T-helper 1 cell treated with Interleukin-12 subunit alpha and Interleukin-12 subunit beta and Interleukin-4 antibody, amounts not matched to agents 30 ng/mL and 1 ng/mL, for 36 hours (primary cell): ENCODE data around the gene KRTAP20-2. TPM values are rescaled to one million over a fixed set of nuclear protein-coding genes. Genes with fewer than 3 reads are reported as not detected.

Experiments
- intact Hi-C: fragments of 100-400 bp; cut with micrococcal nuclease; formaldehyde crosslinking; loops from one replicate; pipeline ENCODE4 v1.15.1; 2024
- total RNA-seq: library from RNA; stranded (reverse); gene quantifications from 2 replicates; pipeline ENCODE4 v1.2.3, GENCODE V29; 2022

The KRTAP20-2 gene
- not detected in 2 replicates for total RNA-seq

DNA sequence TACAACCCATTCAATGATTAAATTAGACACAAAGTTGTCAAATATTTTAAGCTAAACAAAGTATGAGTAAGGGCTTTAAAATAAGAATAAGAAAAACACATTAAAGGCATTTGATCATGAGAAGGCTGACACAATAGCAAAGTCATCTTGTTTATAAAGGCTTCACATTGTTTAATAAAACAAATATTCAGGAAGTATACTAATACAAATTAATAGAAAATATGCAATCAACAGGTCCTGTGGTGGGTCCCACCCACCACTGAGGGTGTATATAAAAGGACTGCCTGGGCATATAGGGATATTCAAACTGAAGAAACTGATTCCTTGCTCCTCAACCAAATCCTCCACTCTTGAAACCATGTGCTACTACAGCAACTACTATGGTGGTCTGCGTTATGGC, at the start of gene KRTAP20-2:
TSS of gene KRTAP20-2 (plus strand) at position 301 of the 400 bp plus-strand sequence. CDS start at position 359, 58 bp downstream.
- intact Hi-C loops, result no loop called here

DNA sequence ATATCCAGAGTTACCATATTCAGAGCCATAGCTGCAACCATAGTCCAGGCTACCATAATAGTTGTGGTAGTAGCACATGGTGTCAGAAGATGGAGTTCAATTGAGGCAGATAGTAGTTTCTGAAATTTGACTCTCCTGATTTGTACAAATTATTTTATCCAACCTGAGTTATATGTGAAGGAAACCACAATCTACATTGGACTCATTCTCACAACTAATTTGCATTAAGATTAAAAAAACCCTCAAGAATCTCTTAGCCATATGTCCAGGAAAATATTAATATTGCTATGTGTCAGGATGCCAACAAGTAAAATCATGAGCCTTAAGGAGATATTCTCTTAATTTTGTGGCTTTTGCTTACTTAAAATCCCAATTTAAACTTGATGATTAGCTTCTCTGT, 44.7 kb upstream of the KRTAP20-2 start, which contains the start of gene KRTAP22-2:
TSS of gene KRTAP22-2 (minus strand) at position 101 of the 400 bp plus-strand sequence.
- intact Hi-C loops, result no loop called here

DNA sequence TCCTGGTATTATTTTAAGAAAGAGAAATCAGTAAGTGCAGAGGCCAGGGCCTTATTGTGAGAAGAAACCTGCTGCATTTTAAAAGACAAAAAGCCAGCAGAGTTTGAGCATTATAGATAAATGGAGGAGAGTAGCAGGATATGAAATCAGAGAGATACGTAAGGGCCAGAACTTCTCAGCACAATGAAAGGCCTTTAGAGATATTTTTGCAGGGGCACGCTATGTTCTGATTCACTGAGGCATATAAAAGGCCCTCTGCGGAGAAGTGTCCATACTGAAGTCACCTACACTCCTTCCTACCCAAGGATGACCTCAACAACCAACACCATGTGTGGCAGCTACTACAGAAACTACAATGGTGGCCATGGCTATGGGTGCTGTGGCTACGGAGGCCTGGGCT, 42.9 kb upstream of the KRTAP20-2 start, which contains the start of gene KRTAP6-3:
TSS of gene KRTAP6-3 (plus strand) at position 301 of the 400 bp plus-strand sequence. CDS start at position 307, 6 bp downstream.
- intact Hi-C loops, result no loop called here

DNA sequence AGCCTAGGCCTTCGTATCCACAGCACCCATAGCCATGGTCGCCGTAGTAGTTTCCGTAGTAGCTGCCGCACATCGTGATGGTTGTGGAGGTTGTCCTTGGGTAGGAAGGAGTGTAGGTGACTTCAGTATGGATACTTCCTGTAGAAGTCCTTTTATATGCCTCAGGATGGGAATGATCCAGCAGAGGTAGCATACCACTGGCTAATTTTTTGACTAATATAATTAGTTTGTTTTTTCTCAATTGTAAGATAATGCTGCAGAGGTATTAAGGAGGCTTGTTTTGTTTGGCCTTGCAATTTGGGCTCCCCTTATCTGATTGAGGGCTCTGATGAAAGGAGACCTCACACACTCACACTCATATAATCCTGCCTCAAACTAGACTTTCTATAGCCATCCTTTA, 36.2 kb upstream of the KRTAP20-2 start, which contains the start of gene KRTAP6-2:
TSS of gene KRTAP6-2 (minus strand) at position 101 of the 400 bp plus-strand sequence. CDS start at position 73, 28 bp downstream.
- intact Hi-C loops, result no loop called here

- intact Hi-C loops, result no loop called here
Measured at GRCh38 chr21:30600787-30601186, 34.2 kb upstream of the KRTAP20-2 start, which contains the start of gene KRTAP22-1. TSS of gene KRTAP22-1 (plus strand) at chr21:30601087.

DNA sequence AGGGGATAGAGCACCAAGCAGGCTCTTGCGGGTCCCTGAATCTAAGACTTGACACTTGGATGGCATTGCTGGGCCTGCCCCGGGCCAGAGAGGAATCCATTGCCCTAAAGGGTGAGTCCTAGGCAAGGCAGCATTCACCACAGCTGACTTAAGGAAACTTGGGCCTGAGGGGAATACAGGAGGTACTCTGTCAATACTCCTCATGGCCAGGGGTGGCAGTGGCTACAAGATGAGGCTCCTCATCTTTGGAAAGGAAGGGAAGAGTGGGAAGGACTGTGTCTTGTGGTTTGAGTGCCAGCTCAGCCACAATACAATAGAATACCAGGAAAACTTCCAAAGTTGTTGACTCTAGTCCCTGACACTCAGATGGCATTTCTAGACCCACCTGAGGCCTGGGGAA, 29.0 kb upstream of the KRTAP20-2 start:
- intact Hi-C loops, result no loop called here

DNA sequence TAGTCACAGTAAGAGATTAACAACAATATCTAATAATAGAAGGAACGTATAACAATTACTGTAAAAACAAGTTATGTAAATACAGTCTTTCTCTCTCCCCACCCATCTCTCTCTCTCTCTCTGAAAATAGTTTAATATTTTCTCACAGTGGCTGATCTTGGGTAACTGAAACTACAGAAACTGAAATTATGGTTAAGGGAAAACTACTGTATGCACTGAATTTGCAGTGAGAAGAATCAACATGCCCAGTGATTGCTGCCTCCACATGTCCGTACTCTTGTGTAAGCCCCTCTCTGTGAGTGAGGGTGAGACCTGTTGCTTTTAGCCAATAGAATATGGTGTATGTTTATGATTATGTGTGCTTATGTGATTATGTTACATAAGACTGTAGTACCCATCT, 22.9 kb upstream of the KRTAP20-2 start:
- intact Hi-C loops, result no loop called here

DNA sequence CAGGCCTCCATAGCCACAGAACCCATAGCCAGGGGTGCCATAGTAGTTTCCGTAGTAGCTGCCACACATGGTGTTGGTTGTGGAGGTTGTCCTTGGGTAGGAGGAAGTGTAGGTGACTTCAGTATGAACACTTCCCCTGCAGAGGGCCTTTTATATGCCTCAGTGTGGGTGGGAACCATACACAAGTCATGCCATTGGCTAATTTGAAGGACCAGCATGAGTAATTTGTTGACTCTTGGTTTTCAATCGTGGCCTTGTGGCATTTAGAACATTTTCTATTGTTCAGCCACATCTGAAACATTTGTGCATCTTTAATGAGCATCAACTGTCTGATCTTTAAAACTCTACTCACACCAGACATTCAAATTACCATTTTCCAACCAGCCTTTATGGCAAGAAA, 21.2 kb upstream of the KRTAP20-2 start, which contains the start of gene KRTAP6-1:
TSS of gene KRTAP6-1 (minus strand) at position 95 of the 400 bp plus-strand sequence. CDS start at position 69, 26 bp downstream.
- intact Hi-C loops, result no loop called here

GRCh38 chr21:30615199-30615598, 19.8 kb upstream of the KRTAP20-2 start:
- intact Hi-C loops, result no loop called here

GRCh38 chr21:30616125-30616524, 18.9 kb upstream of the KRTAP20-2 start, which contains the start of gene KRTAP20-1:
TSS of gene KRTAP20-1 (plus strand) at chr21:30616425. CDS start at chr21:30616455, 30 bp downstream.
- intact Hi-C loops, result no loop called here

GRCh38 chr21:30620080-30620479, 14.9 kb upstream of the KRTAP20-2 start:
- intact Hi-C loops, result no loop called here

DNA sequence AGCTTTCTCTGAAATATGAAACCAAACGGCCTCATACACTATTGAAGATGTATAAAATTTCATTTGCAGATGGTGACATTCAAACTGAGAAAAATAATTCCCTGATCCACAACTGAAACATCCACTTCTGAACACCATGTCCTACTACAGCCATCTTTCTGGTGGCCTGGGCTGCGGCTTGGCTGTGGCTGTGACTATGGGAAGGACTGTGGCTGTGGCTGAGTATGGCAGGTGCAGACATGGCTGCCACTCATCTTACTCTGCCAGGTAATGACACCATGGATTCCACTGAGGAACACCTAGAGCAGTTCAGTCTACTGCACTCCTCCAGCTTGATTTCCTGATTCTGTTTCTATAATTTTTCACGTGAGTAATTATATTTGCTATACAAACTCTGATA, 14.5 kb upstream of the KRTAP20-2 start, which contains the start of gene KRTAP20-4:
TSS of gene KRTAP20-4 (plus strand) at position 106 of the 400 bp plus-strand sequence.
- intact Hi-C loops, result no loop called here

- intact Hi-C loops, result no loop called here
Measured at GRCh38 chr21:30623362-30623761, 11.6 kb upstream of the KRTAP20-2 start.

DNA sequence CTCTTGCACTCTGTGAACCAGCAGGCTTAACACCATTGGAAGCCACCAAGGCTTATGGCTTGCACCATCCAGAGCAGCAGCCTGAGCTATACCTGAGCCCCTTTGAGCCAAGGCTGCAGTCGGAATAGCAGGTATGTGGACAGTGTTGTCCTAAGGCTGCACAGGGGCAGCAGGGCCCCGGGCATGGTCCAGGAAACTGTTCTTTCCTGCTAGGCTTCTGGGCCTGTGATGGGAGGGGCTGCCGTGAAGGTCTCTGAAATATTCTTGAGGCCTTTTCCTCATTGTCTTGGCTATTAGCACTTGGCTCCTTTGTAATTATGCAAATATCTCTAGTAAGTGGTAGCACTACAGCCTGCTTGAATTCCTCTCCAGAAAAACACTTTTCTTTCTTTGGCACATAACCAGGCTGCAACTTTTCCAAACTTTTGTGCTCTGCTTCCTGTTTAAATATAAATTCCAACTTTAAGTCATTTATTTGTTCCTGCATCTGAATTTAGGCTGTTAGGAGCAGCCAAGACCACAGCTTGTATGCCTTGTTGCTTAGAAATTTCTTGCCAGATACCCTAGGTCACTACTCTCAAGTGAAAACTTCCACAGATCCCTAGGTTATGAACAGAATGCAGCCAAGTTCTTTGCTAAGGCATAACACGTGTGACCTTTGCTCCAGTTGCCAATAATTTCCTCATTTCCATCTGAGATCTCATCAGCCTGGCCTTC, 9.4 kb upstream of the KRTAP20-2 start:
- intact Hi-C loops, result no loop called here

GRCh38 chr21:30628109-30628508, 6.9 kb upstream of the KRTAP20-2 start:
- intact Hi-C loops, result no loop called here

GRCh38 chr21:30629200-30629599, 5.8 kb upstream of the KRTAP20-2 start:
- intact Hi-C loops, result no loop called here

GRCh38 chr21:30638686-30639085, 3.7 kb downstream of the KRTAP20-2 start:
- intact Hi-C loops, result no loop called here

DNA sequence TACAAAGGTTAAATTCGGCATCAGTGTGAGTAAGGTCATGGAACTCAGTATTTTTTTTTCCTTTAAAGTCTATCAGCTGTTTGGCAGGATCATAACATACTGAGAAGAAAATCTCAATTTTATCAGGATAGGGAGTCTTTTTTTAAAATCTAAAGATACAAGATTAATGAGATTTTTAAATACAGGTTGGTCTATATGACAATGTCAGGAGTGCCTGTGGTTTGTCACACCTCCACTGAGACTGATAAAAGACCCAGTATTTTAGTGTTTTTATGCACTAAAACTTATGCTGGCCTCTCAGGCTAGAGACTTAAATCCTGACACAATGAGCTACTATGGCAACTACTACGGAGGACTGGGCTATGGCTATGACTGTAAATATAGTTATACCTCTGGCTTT, 7.6 kb downstream of the KRTAP20-2 start, which contains the start of gene KRTAP20-3:
TSS of gene KRTAP20-3 (plus strand) at position 301 of the 400 bp plus-strand sequence.
- intact Hi-C loops, result no loop called here

DNA sequence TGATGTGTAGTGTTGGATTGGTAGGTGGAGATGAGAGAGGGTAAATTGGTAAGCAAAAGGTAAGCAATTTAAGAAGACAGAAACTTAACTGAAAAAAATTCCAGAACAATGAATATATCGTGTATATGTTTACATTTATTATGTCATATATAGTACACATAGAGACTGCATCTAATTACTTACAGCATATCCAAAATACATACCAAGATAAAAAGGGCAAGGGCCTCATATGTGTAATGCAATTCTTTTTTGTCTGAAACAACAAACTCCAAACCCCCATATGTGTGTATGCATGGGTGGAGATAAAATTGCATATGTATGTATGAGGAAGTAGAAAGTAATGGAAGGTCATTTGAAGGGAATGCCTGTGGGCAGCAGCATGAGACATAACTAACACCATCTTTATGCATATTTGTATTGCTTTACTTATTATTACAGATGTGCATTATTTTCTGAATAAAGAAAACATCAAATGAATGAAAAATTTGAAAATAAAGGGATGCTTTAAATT, 12.0 kb downstream of the KRTAP20-2 start:
- intact Hi-C loops, result no loop called here

DNA sequence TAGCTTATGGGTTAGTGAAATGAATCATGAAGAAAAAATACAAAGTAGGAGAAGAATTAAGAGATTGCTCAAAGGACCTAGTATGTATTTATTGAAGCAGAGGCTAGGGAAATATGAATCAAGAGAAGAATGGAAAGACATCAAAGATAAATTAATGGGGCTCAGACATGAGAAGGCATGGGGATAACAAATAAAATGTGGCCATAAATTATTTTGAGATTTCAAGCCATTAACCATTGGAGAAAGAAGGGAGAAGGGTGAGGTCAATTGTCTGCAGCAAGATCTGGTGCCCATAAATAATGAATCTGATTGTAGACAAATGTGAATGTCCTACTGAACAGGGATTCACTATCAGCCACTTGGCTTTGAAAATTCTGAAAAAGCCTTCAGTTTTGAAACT, 17.9 kb downstream of the KRTAP20-2 start:
- intact Hi-C loops, result no loop called here

DNA sequence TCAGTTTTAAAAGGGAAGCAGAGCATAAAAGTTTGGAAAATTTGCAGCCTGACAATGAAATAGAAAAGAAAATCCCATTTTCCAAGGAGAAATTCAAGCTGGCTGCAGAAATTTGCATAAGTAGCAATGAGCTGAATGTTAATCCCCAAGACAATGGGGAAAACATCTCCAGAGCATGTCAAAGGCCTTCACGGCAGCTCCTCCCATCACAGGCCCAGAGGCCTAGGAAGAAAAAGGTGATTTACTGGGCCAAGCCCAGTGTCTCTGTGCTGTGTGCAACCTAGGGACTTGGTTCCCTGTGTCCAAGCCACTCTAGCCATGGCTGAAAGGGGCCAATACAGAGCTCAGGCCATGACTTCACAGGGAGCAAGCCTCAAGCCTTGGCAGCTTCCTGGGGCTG, 33.8 kb downstream of the KRTAP20-2 start:
- intact Hi-C loops, result no loop called here

DNA sequence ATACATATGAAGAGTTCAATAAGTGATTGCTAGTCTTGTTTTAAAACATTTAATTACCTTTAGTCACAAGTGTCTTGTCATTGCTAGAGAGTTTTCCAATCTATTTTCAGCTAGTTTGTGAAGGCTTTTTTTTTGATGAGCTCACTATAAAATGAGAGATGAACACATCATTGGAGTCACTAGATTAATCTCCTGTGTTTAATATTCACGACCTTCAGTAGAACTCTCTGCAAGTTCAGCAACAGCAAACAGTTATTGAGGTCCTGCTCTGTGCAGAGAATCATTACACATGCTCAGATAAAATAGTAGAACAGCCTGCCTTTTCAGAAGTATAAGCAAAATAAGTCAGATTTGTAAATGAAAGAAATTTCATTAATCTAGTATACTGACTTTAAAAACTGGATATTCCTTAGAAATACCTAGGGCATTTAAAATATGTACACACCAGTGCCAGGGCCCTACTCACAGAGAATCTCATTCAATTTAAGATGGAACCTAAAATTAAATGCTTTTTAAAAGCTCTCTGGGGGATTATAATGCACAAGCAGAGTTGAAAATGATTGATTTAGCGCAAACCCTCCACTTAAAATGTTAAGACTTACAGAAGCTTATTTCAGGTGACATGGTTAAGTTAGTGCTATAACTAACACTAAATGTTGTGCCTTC, 38.1 kb downstream of the KRTAP20-2 start:
- intact Hi-C loops, result no loop called here
